ENCODE measurements around the gene EMD.

EMD gene

DNA sequence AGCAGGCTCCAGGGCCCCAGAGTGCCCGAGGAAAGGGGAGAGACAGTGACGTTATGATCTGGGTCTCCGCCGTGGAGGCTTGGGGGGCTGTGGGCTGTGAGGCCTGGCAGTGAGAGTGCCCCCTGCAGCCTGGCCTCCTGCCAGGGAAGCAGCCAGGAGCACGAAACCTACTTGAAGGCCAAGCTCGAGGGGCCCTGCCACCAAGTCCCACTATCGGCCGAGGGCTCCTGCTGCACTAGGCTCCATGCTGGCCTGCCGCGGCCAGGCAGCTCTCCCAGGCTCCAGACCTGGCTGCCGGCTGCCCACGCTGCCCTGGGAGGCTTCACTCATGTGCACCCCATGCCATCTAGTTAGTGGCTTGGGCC is 23.3 kb upstream of the EMD start:
- no peak for DNase-seq

DNA sequence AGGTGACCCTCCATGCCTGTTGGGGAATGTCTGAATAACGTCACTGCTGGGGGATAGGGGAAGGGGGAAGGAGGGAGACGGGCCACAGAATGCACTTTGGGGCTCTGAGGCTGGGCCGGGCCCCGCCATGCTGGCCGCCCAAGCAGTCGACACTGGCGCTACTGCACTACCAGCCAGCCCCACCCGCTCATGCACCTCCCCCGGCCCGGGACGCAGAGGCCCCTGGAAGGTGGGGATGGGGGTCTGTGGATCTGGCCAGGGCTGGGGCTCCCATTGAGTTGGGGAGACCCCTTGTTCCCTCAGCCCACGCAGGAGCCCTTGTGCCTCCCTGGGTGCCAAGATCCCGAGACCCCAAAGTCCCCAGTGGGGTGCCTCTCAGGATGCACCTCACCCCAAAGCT is 22.5 kb upstream of the EMD start:
- no peak for DNase-seq

DNA sequence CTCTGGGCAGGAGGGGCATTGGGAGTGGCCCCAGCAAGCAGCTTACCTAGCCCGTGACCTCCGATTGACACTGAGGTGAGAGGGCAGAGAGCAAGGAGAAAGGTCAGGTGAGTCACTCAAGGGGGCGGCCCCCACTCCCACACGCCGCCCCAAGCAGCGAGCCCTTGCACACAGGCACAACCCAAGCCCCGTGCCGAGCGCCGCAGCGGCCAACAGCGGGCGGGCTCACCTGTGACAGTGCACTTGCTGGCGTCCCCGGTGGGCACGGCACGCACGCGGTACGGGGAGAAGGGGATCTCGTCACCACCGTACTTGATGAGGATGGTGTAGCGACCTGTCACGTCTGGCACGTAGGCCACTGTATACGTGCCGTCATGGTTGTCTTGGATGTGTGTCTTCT is 21.9 kb upstream of the EMD start:
- DNase-seq, result no peak

DNA sequence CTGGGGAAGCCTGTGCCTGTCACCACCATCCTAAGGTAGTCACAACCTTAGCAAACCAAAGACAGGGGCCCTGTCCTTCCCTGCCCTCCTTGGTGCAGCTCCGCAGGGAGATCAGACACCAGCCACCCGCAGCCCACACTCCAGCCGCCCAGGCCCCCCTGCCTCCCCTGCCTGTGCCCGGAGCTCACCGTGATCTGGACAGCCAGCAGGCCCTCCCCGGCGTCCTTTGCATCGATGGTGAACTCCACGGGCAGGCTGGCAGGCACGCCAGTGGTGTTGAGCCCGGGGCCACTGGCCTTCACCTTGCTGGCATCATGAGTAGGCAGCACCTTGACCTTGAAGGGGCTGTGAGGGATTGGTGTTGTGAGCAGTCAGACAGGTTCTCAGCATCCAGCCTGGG is 21.1 kb upstream of the EMD start:
- no peak for DNase-seq

DNA sequence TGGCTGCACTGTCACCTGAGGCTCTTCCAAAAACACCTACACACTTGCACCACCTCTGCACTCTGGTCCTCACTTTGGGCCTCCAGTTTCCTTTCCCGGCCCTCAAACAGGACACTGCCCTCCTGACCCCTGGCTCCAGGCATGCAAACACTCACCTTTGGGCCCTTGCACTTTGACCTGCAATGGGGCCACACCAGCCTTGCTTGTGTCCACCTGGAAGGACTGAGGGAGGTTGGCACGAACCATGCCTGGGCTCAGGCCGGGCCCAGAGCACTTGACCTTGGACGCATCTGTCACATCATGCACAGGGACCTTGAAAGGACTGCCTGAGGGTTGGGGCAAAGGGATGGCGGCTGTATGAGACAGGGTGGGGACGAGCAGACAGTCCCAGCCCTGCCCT is 20.3 kb upstream of the EMD start:
- no peak for DNase-seq

DNA sequence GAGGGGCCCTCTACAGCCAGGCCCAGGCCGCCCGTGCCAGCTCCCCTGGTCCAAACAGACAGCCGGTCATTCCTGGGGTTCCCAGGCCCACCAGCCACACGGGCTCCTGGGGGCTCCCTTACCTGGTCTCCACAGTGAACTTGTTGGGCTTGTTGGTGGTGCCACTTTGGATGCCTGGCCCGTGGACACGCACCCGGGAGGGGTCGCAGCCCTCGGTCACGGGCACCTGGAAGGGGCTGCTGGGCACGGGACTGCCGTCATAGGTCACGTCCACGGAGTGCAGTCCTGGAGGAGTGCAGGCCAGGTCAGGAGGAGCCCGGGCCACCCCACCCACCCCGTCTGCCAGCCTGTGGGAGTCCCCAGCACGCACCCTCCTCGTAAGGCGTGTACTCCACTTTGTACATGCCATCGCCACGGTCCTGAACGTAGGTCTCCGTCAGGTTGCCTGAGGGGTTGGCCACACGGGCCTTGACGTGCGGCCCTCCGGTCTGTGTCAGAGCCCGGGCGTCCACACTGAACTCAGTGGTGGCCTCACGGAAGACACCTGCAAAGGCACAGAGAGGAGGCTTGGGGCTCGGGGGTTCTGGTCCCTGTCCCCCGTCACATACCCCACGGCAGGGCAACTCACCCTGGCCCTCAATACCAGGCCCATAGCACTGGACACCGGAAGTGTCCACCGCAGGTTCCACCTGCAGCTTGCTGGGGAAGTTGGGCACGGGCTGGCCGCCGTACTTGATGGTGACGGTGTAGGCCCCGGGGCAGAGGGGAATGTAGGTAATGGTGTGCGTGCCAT is 19.5 kb upstream of the EMD start:
- no peak for DNase-seq

DNA sequence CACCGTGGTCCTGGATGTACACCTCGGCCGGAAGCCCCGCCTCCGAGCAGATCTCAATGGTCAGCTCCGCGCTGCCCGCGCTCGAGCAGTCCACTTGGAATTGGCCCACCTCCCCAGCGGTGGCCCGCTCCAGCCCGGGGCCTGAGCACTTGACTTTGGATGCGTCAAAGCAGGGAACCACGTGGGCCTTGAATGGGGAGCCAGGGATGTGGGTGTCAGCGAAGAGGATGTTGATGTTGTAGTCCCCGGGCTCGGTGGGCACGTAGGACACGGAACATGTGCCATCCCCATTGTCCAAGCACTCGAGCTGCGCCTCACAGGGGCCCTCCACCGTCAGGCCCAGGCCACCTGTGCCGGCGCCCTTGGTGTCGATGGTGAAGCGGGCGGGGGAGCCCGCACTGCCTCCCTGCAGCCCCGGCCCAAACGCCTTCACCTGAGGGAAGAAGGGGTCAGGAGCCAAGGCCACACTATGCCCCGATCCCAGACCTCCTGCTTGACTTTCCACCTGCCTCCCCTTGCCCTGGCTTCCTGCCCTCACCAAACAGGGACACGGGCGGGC is 18.9 kb upstream of the EMD start:
- DNase-seq, result no peak

DNA sequence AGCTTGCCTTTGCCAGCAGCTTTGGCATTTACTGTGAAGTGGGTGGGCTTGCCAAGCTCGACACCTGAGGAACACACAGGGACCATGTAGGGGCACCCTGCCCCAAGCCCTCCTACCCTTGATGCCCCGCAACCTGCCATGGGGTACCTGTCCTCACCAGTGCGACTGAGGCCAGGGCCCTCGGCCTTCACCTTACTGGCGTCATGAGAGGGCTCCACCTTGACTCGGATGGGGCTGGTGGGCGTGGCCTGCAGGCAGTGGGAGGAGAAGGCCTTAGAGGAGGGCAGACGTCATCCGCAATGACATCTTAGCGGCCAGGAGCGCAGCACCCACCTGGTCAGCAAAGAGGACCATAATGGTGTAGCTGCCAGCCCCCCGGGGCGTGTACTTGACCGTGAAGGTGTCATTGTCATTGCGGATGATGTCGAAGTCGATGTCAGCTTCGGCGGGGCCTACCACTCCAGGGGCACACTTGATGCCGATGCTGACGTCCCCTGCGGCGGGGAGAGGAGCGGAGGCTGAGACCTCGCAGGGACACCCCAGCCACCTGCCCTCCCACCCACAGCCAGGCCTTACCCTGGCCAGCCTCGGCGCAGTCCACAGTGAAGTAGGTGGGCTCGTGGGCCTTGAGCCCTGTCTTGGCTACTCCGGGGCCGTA is 16.9 kb upstream of the EMD start:
- DNase-seq, result no peak

DNA sequence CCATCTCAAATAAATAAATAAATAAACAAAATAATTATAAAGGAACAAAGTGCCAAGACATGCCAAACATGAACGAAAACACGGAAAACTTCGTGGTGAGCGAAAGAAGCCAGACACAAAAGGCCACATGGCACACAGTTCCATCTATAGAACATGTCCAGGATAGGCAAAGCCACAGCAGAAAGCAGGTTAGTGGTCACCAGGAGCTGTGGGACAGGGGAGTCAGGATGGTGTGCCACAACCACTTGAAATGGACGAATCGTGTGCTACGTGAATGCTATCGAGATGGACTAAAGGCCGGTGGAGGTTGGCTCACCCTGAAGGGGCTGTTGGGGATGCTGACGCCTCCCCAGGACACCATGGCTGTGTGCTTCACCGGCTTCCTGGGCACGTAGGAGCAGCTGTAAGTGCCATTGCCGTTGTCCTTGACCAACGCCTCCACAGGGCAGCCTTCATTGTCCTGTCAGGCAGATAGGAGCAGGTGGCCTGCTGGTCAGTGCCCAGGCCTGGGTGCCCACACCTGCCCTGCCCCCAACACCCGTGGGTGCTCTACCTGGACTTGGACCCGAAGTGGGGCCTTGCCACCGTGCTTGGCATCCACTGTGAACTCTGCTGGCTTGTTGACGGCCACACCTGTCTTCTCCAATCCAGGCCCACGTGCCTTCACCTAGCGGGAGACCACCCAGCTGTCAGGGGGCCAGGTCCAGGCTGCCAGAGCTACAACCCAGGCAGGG is 15.2 kb upstream of the EMD start:
- DNase-seq, result no peak

DNA sequence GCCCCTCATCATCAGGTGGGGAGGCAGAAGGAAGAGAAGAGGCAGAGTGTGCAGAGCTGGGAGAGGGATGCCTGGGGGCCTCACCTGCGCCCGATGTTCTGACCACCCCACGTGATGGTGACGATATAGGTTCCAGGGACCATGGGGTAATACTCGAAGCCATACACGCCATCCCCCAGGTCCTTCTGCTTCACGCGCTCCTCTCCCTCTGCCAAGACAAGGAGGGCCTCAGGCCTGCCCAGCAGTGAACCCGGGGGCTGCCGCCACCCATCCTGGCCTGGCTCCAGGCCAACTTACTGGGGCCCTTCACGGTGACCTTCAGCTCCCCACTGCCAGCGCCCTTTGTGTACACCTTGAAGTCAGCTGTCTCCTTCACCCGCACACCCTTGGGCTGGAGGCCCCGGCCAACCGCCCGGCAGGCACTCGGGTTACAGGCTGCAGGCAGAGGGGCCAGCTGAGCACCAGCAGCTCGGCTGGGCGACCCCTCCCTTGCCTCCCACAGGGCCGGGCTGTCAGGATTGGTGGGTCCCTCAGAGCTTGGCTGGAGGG is 14.0 kb upstream of the EMD start:
- DNase-seq, result no peak

DNA sequence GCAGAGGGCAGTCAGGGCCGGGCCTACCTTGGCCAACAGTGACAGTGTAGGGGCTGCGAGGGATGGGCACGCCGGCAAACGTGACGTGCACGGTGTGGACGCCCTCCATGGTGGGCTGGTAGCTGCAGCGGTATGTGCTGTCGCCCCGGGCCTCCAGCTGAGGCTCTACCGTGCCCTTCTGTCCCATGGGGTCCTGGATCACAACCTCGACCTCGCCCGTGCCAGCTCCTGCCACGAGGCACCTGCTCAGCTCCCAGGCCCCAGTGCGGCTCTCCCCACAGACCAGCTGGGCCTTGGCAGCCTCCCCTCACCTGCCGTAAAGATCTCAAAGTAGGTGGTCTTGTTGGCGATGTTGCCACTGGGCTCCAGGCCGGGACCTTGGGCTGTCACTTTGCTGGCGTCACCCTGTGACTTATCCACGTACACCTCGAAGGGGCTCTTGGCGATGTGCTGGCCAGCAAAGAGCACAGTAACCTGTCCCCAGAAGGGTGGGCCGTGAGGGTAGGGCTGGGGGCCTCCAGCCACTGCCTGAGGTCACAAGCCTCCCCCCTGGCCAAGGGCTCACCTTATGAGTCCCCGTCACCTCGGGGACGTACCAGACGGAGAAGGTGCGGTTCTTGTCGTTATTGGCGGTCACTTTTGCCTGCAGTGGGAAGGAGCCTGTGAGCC is 13.0 kb upstream of the EMD start:
- no peak for DNase-seq

DNA sequence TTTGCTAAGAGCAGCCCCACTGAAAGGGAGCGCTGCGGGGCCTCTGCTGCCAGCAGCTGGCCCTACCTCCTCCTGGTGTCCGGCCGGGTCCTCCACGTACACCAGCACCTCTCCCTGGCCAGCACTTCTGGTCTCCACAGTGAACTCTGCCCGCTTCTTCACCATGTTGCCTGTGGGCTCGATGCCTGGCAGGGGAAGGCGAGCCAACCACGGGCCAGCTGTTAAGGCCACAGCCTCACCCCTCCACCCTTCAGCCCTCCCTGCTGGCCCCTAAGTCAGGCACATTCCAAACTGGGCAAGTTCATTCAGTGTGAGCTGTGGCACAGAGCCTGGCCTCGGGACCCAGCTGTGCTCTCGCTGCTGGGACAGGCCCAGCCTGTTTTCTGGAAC is 12.4 kb upstream of the EMD start:
- DNase-seq, result no peak

DNA sequence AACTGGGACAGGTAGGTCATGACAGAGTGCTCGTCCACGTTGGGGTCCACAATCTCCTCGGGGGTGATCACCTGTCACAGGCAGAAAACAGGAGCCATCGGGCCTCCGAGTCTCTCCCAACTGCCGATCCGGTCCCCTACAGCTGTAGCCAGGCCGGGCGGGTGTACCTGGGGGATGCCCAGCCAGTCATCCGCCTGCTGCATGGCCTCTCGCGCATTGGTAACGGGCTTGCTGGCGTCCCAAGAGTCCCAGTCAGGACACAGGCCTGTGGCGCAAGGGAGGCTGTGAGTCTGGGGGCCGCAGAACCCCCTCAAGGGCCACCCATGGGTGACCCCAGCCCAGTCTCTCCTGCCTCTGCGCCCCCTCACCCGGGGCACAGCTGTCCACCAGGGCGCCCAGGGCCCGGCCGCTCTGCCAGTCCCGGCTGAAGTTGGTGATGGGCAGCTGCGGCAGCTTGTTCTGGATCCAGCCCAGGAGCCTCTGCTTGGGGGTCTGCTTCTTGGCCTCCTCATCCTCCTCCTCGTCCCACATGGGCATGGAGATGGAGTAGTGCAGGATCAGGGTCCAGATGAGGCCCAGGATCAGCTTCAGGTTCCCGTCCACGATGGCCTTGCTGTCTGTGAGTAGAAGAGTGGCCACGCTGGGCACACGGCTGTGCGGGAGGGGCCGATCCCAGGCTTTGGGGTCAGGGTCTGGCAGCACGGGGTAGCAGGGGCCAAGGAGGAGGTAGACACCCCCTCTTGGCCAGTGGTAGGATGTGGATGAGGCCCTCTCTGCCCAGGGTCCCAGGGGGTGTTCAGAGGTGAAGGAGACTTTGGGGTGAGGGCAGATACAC is 11.4 kb upstream of the EMD start:
- DNase-seq, result no peak

DNA sequence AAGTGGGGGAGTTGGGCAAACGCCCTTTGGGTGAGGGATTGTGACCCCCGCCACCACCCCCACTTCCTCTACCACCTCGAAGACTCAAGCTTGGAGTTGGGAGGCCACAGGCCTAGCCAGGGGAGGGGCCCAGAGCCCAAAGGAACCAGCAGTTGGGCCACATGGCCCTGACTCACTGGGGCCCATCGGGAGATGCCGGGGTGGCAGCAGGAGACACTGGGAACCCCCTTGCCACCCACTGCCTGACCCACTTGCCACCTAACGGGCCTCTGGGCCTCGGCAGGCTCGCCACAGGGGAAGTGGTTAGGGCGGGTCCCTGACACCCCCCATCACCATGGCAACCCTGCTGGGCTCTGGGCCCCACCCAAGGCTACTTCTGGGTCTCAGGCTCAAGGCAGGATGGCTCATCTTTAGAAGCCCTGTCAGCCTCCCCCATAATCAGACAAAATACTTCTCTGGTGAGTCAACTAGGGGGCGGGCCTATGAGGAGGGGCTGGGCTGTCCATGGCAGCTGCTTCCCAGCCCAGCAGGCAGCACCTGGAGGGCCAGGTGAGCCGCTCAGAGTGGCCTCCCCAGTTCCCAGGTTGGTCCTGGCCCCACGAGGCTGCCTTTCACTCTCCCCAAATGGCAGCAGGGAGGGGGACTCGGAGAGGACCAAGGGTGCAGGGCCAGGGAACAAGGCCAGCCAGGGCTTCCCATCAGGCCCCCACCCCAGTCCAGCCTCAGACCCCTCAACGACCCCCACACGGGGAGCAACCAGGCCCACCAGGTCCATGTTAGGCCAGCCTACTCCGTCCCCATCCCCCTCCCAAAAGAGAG is 10.3 kb upstream of the EMD start:
- peak; percentile 80 to 91 for DNase-seq

DNA sequence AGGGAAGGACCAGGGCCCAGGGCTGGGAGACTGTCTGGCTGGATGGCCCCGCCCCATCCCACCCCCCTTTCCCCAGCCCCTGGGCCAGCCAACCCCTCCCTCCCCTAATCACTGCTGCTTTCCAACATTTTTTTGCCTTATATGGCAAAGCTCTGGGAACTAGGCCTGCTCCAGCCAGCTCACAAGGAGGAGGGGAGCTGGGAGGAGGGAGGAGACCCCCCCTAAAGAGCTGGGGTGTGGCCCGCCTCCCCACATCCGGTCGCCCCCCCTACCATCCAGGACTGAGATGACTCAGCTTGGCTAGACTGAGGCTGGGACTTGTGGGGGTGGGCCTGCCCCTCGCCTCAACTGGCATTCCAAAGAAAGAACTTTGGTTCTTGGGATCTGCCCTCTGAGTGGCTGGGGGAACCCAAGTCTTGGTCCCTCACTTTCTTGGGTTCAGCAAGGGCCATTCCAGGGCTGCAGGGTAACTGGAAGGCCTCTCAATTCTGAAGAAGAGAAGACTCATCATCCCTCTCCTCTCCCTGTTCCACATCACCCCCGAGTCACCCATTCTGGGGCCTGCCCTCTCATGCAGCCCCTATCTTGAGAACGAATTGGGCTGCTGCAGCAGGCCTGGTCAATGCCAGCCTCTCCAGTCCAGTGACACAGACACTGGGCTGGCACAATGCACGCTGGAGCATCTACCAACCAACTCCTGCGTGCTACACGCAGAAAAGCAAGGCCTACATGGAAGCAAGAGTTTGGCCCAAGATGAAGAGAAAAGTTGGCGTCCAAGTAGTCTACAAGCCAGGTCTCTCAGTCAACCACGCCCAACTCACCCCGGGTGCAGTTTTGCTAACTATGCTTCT is 9.4 kb upstream of the EMD start:
- DNase-seq, result peak; percentile 25 to 54

DNA sequence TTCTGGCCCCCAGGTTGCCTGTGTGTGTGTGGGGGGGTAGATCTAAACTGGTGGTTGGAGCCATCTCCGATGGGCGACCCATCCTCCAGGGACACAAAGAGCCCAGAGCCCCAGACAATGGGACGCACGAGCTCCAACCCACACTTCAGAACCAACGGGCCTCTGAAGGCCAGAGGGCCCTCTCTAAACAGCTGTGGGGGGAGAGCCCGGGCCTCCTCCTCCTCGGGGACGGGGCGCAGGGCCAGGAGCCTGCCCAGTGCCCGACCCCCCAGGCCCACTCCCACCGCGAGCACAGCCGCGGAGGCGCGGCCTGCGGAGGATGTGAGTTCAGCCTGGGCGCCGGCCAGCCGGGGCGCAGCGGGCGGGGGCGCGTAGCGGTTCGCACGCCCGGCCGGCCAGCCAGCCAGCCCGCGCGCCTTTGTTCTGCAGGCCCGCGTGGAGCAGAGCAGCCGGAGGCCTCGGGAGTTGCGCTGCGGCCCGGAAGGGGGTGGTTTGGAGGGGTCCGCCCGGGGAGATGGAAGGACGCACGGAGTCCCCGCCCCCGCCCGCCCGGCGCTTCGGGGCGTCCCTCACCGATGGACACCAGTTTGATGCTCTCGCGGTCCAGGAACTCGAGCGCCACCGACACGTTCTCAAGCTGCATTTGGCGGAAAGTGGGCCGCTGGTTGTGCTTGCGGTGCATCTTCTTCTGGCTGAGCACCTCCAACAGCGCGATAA is 8.6 kb upstream of the EMD start:
- no peak for DNase-seq

DNA sequence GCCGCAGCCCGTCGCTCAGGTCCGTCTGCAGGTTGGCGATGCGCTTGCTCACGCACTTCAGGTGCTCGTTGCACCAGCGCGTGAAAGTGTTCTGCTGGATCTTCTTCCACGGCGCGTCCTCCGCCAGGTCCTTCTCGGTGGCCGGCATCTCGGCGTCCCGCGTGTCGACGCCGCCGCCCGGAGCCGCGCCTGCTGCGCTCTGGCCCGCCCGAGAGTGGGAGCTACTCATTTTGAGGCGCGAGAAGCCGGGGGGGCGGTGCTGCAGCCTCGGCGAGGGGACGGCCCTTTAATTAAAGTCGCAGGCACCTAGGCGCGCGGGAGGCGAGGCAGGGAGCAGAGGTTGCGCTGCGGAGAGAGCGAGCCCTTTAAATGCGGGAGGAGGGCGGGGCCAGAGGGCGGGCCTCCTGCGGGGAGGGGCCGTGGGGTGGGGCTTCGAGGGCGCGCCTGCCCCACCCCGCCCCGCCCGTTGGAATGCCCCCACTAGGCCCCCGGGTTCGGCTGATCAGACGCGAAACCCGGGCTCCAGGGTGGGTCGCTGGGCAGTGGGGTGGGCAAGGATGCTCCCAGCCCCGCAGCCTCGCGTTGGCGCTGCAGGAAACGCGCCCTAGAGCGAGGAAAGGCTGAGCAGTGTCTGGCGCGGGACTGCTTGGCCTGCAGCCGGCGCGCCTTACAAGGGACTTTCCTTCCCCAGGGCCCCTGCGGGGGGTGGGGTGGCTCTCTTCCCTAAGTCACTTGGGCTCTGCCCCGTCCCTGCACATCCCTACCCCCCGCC is 7.9 kb upstream of the EMD start:
- peak; percentile 69 to 75 for DNase-seq

DNA sequence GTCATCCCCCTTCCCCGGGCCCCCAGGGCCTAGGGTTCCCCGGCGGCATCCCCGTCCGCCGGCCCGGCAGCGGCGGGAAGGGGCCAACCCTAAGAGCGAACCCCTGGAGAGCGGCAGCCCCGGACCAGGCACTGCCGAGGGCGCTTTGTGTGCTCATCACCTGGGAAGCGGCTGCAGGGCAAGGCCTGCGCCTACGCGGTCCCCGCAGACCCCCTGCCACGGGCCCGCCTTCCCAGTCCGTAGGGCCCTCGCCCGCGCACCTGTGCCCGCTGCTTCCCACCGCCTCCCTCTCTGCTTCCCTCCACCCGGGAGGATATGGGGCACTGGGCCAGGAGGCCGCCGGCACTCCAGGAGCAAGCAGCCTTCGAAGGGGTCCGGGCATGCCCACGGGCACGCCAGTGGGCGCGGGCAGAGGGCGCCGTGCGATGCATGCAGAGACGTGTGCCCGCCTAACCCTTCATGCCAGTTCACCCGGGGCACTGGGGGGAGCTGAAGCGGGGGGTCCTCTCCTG is 7.2 kb upstream of the EMD start:
- no peak for DNase-seq

Data from AML-193 (cell line).